ENCODE data around the gene CFAP73.

DNA sequence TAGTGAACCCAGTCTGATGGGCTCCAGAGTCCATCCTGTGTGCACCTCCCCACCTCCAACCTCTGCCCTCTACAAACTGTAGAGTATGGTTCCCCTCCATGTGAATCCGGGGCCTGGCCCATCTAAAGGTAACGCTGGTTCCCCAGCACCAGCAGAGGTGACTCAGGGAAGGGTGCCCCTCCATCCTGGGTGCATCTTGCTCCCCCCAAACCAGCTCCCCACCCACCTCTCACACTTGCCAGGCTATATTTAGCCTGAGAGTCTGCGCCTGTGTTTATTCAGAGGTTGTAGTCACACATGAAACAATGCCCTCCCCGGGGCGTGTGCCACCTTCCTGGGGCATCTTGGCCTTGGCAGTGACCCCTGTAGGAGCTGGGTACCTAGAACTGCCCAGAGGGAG, 40.2 kb upstream of the CFAP73 start:
- no peak for TF ChIP-seq POLR2A (IDR thresholded peaks at IDR 0.05)
- TF ChIP-seq, protein P1, sequence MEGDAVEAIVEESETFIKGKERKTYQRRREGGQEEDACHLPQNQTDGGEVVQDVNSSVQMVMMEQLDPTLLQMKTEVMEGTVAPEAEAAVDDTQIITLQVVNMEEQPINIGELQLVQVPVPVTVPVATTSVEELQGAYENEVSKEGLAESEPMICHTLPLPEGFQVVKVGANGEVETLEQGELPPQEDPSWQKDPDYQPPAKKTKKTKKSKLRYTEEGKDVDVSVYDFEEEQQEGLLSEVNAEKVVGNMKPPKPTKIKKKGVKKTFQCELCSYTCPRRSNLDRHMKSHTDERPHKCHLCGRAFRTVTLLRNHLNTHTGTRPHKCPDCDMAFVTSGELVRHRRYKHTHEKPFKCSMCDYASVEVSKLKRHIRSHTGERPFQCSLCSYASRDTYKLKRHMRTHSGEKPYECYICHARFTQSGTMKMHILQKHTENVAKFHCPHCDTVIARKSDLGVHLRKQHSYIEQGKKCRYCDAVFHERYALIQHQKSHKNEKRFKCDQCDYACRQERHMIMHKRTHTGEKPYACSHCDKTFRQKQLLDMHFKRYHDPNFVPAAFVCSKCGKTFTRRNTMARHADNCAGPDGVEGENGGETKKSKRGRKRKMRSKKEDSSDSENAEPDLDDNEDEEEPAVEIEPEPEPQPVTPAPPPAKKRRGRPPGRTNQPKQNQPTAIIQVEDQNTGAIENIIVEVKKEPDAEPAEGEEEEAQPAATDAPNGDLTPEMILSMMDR (IDR thresholded peaks at IDR 0.05) = no peak
